HG02943 (cell line): ENCODE measurements around the gene LAMTOR1.

ENCODE experiments used
- ATAC-seq: cut with Tn5 transposase; IDR thresholded peaks from one replicate; pipeline ENCODE4 v1.9.1; 2021; ENCODE audit warnings: mild to moderate bottlenecking, low read depth, moderate library complexity; ENCODE audit not compliant: unreplicated experiment

Gene LAMTOR1

GRCh38 chr11:72083414-72083813 lies 19.7 kb downstream of the LAMTOR1 start:
- no peak for ATAC-seq

- no peak for ATAC-seq
Observed at GRCh38 chr11:72081821-72082453, 21.2 kb downstream of the LAMTOR1 start.

- no peak for ATAC-seq
Observed at GRCh38 chr11:72081184-72081644, 21.9 kb downstream of the LAMTOR1 start.

- peak; percentile 91 for ATAC-seq
Observed at GRCh38 chr11:72080326-72081183, 22.5 kb downstream of the LAMTOR1 start, which contains the start of the genes LRRC51 and NUMA1. TSS of gene LRRC51 (plus strand) at chr11:72080850. CDS start at chr11:72089084, 8,234 bp downstream. TSS of gene NUMA1 (minus strand) at chr11:72080542. CDS start at chr11:72035943, 44,599 bp downstream.

- no peak for ATAC-seq
Observed at GRCh38 chr11:72079819-72080325, 23.2 kb downstream of the LAMTOR1 start.

- no peak for ATAC-seq
Observed at GRCh38 chr11:72078477-72078876, 24.6 kb downstream of the LAMTOR1 start.

- no peak for ATAC-seq
Observed at GRCh38 chr11:72075756-72076155, 27.3 kb downstream of the LAMTOR1 start.

- no peak for ATAC-seq
Observed at GRCh38 chr11:72075109-72075508, 28.0 kb downstream of the LAMTOR1 start.

GRCh38 chr11:72072348-72072747 lies 30.7 kb downstream of the LAMTOR1 start:
- no peak for ATAC-seq

GRCh38 chr11:72070491-72070890 lies 32.6 kb downstream of the LAMTOR1 start:
- ATAC-seq = no peak

GRCh38 chr11:72069787-72070251 lies 33.3 kb downstream of the LAMTOR1 start:
- no peak for ATAC-seq

- ATAC-seq = no peak
Observed at GRCh38 chr11:72069200-72069599, 33.9 kb downstream of the LAMTOR1 start.

GRCh38 chr11:72067676-72068075 lies 35.4 kb downstream of the LAMTOR1 start:
- no peak for ATAC-seq

- no peak for ATAC-seq
Observed at GRCh38 chr11:72067266-72067665, 35.8 kb downstream of the LAMTOR1 start.

- ATAC-seq = no peak
Observed at GRCh38 chr11:72066855-72067254, 36.2 kb downstream of the LAMTOR1 start.

GRCh38 chr11:72061739-72062396 lies 41.2 kb downstream of the LAMTOR1 start:
- no peak for ATAC-seq

- no peak for ATAC-seq
Observed at GRCh38 chr11:72058416-72059034, 44.6 kb downstream of the LAMTOR1 start.

GRCh38 chr11:72048766-72049460 lies 54.2 kb downstream of the LAMTOR1 start:
- no peak for ATAC-seq
